Measurements from ENCODE around the gene ACKR2.

The ACKR2 gene

GRCh38 chr3:42873221-42873982 lies 64.2 kb downstream of the ACKR2 start:
- no peak for DNase-seq (ENCODE audit: low read depth, low spot score)
- in situ Hi-C loops (cut with HindIII; ENCODE audit: low sequenced_read_pairs), result no loop called here
- no peak overlapping the region for H3K4me3 ChIP-seq (ENCODE audit: low read depth, low read length)
- no peak for TF ChIP-seq CTCF (IDR thresholded peaks at IDR 0.05; ENCODE audit: low read depth, low read length)

- in situ Hi-C loops (cut with HindIII; ENCODE audit: low sequenced_read_pairs), result no loop called here
- no peak for DNase-seq (ENCODE audit: low read depth, low spot score)
- TF ChIP-seq CTCF (IDR thresholded peaks at IDR 0.05; ENCODE audit: low read depth, low read length), result no peak
- H3K4me3 ChIP-seq (ENCODE audit: low read depth, low read length), result no peak overlapping the region
Observed at GRCh38 chr3:42874749-42875148, 65.5 kb downstream of the ACKR2 start.

- DNase-seq (ENCODE audit: low read depth, low spot score), result no peak
- TF ChIP-seq CTCF (IDR thresholded peaks at IDR 0.05; ENCODE audit: low read depth, low read length), result no peak
- no peak within 1 kb of the TSS for H3K4me3 ChIP-seq (ENCODE audit: low read depth, low read length)
- in situ Hi-C loops (cut with HindIII; ENCODE audit: low sequenced_read_pairs), result no loop called here
Observed at GRCh38 chr3:42875325-42876151, 66.3 kb downstream of the ACKR2 start, which contains the start of gene CYP8B1. TSS of gene CYP8B1 (minus strand) at chr3:42875879. CDS start at chr3:42875816, 63 bp downstream.

GRCh38 chr3:42876401-42876800 lies 67.2 kb downstream of the ACKR2 start:
- no peak for DNase-seq (ENCODE audit: low read depth, low spot score)
- in situ Hi-C loops (cut with HindIII; ENCODE audit: low sequenced_read_pairs), result no loop called here
- no peak overlapping the region for H3K4me3 ChIP-seq (ENCODE audit: low read depth, low read length)
- no peak for TF ChIP-seq CTCF (IDR thresholded peaks at IDR 0.05; ENCODE audit: low read depth, low read length)

GRCh38 chr3:42876940-42877720 lies 67.9 kb downstream of the ACKR2 start:
- TF ChIP-seq CTCF (IDR thresholded peaks at IDR 0.05; ENCODE audit: low read depth, low read length), result no peak
- no peak for DNase-seq (ENCODE audit: low read depth, low spot score)
- in situ Hi-C loops (cut with HindIII; ENCODE audit: low sequenced_read_pairs), result no loop called here
- no peak overlapping the region for H3K4me3 ChIP-seq (ENCODE audit: low read depth, low read length)

GRCh38 chr3:42877881-42878280 lies 68.6 kb downstream of the ACKR2 start:
- no peak for DNase-seq (ENCODE audit: low read depth, low spot score)
- no peak overlapping the region for H3K4me3 ChIP-seq (ENCODE audit: low read depth, low read length)
- in situ Hi-C loops (cut with HindIII; ENCODE audit: low sequenced_read_pairs), result no loop called here
- no peak for TF ChIP-seq CTCF (IDR thresholded peaks at IDR 0.05; ENCODE audit: low read depth, low read length)

Measured in astrocyte of the spinal cord (primary cell).